SU-DHL-6 (cell line): ENCODE measurements around the gene ZNF490.
"Not testable (repeated sequence)": the region's sequence is repeated elsewhere in the genome, so short reads cannot be mapped to it uniquely, and the experiment has no call there.

Experiments used
- H2AFZ ChIP-seq: fragments of 200-600 bp; sonication (generic); 2 replicates; pipeline ENCODE4 v1.6.1; 2014; ENCODE audit warnings: low read depth, mild to moderate bottlenecking, moderate library complexity, mixed read lengths, antibody characterized with exemption, low read length; ENCODE audit not compliant: severe bottlenecking
- H3F3A ChIP-seq: fragments of 200-600 bp; shearing (Covaris generic); 2 replicates; pipeline ENCODE4 v1.6.0; 2016; ENCODE audit warnings: antibody characterized with exemption, mild to moderate bottlenecking; ENCODE audit not compliant: insufficient read depth
- H3K27ac ChIP-seq: fragments of 200-600 bp; sonication (generic); 2 replicates; pipeline ENCODE4 v1.5.1; 2016; ENCODE audit warnings: low read depth, mild to moderate bottlenecking, low read length, moderate library complexity, mixed read lengths
- H3K27me3 ChIP-seq: fragments of 200-600 bp; sonication (generic), shearing (Covaris generic); 2 replicates; pipeline ENCODE4 v1.6.0; 2014; ENCODE audit warnings: mild to moderate bottlenecking, low read length
- H3K36me3 ChIP-seq: fragments of 200-600 bp; sonication (generic); 2 replicates; pipeline ENCODE4 v1.6.1; 2014; ENCODE audit warnings: mild to moderate bottlenecking, low read length, mixed read lengths
- H3K4me2 ChIP-seq: fragments of 300-600, 200-600 bp; shearing (Covaris generic), sonication (generic); 2 replicates; pipeline ENCODE4 v1.6.0; 2014; ENCODE audit warnings: low read length, low read depth, mild to moderate bottlenecking; ENCODE audit not compliant: poor library complexity, severe bottlenecking
- H3K4me3 ChIP-seq: fragments of 200-600 bp; sonication (generic); 2 replicates; pipeline ENCODE4 v1.5.1; 2014; ENCODE audit warnings: antibody characterized with exemption, low read length, mild to moderate bottlenecking, mixed read lengths; ENCODE audit not compliant: insufficient read depth, poor library complexity, severe bottlenecking
- H3K79me2 ChIP-seq: fragments of 200-600 bp; sonication (generic); 2 replicates; pipeline ENCODE4 v1.6.1; 2014; ENCODE audit warnings: mild to moderate bottlenecking, low read length, moderate library complexity; ENCODE audit not compliant: insufficient read depth
- H3K9ac ChIP-seq: fragments of 200-600 bp; sonication (generic); 2 replicates; pipeline ENCODE4 v1.7.0; 2014; ENCODE audit warnings: mild to moderate bottlenecking, low read length
- H3K9me2 ChIP-seq: fragments of 200-600 bp; sonication (generic); replicated peaks from 2 replicates; pipeline ENCODE4 v1.6.1; 2014; ENCODE audit warnings: low read length; ENCODE audit not compliant: insufficient read depth
- H3K9me3 ChIP-seq: fragments of 200-600 bp; sonication (generic); 2 replicates; pipeline ENCODE4 v1.6.1; 2014; ENCODE audit warnings: low read length, mixed read lengths; ENCODE audit not compliant: insufficient read depth
- H4K20me1 ChIP-seq: fragments of 200-600 bp; sonication (generic); 2 replicates; pipeline ENCODE4 v1.6.1; 2014; ENCODE audit warnings: low read depth, mild to moderate bottlenecking, antibody characterized with exemption, low read length, moderate library complexity, mixed read lengths
- EZH2phosphoT487 ChIP-seq: fragments of 200-600 bp; sonication (generic), shearing (Covaris generic); conservative IDR thresholded peaks from 2 replicates; pipeline ENCODE4 v1.6.1; 2018; ENCODE audit warnings: mild to moderate bottlenecking, antibody characterized with exemption, low read length, moderate library complexity, mixed read lengths
- TF ChIP-seq, protein P1 (sequence below): fragments of 200-600 bp; sonication (generic); IDR thresholded peaks from one replicate; pipeline ENCODE4 v1.5.1; 2017; ENCODE audit warnings: antibody characterized with exemption, mild to moderate bottlenecking, low read length, moderate library complexity; ENCODE audit not compliant: insufficient read depth, poor library complexity, severe bottlenecking

ZNF490 gene

DNA sequence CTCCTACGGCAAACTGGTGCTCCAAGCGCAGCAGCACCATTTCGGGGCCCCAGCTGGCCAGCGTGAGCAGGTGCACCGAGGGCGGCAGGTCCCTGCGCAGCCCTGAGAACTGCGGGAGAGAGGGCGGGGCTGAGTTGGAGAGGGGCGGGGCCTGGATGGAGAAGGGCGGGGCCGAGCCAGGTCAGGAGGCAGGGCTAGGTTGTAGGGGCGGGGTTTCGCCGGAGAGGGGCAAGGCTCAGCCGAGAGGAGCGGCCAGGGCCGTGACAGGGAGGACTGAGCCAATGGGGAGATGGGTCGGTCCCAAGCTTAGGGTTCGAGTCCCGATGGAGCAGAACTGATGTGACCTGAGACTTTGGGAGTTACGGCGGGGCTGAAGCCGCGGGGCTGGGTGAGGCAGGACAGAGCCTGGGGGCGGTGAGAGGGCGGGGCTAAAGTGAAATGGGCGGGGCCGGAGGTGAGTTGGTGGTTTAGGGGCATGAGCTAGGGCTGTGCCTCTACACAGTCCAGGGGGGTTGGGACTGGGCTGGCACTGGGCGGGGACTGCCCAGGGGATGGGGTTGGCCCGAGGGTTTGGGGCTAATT lies 37.0 kb upstream of the ZNF490 start:
- Histone ChIP-seq H3K9me3 (no peaks in the 10 kb centered on the region), H3K27me3 (no peaks in the 10 kb centered on the region), H3K27ac (no peak overlapping the region), H3K79me2 (no peaks in the 10 kb centered on the region), H3K4me2 (no peak overlapping the region), H2AFZ (no peak overlapping the region), H3K9ac (no peak overlapping the region), H3K36me3 (no peaks in the 10 kb centered on the region), H3K4me3 (no peak overlapping the region), H3F3A (no peaks in the 10 kb centered on the region), H4K20me1 (no peaks in the 10 kb centered on the region), H3K9me2 (no peaks in the 10 kb centered on the region)
- TF ChIP-seq, protein P1, sequence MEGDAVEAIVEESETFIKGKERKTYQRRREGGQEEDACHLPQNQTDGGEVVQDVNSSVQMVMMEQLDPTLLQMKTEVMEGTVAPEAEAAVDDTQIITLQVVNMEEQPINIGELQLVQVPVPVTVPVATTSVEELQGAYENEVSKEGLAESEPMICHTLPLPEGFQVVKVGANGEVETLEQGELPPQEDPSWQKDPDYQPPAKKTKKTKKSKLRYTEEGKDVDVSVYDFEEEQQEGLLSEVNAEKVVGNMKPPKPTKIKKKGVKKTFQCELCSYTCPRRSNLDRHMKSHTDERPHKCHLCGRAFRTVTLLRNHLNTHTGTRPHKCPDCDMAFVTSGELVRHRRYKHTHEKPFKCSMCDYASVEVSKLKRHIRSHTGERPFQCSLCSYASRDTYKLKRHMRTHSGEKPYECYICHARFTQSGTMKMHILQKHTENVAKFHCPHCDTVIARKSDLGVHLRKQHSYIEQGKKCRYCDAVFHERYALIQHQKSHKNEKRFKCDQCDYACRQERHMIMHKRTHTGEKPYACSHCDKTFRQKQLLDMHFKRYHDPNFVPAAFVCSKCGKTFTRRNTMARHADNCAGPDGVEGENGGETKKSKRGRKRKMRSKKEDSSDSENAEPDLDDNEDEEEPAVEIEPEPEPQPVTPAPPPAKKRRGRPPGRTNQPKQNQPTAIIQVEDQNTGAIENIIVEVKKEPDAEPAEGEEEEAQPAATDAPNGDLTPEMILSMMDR: no peak
- TF ChIP-seq EZH2phosphoT487: no peak

DNA sequence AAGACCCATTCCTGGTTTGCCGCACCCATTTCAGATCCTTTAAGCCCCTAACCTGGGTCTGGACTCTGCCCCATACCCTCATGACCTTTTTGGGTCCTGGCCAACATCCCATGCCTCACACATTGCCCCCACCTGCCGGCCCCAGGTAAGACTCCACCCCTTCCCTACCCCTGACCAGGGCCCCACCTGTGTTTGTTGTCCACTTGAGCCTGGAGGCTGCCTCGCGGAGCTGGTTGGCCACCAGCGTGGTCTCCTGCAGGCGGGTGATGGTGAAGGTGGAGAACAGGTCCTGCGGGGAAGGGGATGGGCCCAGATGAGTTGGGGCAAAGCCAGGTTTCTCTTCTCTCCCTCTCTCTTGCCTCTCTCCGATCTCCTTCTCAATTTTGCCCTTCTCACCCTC lies 36.4 kb upstream of the ZNF490 start:
- Histone ChIP-seq H3K36me3 (no peaks in the 10 kb centered on the region), H3K9ac (no peak overlapping the region), H2AFZ (no peak overlapping the region), H3F3A (no peaks in the 10 kb centered on the region), H3K9me3 (no peaks in the 10 kb centered on the region), H3K4me3 (no peak overlapping the region), H4K20me1 (no peaks in the 10 kb centered on the region), H3K79me2 (no peaks in the 10 kb centered on the region), H3K4me2 (no peak overlapping the region), H3K9me2 (no peaks in the 10 kb centered on the region), H3K27ac (no peak overlapping the region), H3K27me3 (no peaks in the 10 kb centered on the region)
- TF ChIP-seq, protein P1: no peak
- no peak for TF ChIP-seq EZH2phosphoT487

DNA sequence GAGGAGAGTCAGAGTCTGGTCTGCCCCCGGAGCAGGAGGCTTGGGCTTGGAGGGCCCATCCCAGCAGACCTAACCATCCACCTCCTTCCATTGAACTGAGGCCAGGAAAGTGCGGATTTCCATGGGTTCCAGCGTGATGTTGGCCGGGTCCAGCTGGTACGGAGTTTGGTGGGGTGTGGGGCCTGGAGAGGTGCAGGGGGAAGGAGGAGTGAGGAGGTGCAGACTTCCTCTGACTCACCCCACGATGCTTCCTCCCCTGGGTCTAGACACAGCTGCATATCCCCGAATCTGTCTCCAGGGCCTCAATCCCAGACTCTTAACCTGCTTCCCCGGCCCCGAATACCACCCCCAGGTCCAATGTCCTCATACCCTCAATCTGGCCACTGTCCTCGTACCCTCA lies 35.9 kb upstream of the ZNF490 start:
- Histone ChIP-seq H3K36me3 (no peaks in the 10 kb centered on the region), H3K9me3 (no peaks in the 10 kb centered on the region), H3K4me3 (no peak overlapping the region), H3K4me2 (no peak overlapping the region), H2AFZ (no peak overlapping the region), H3K9me2 (no peaks in the 10 kb centered on the region), H3K27me3 (no peaks in the 10 kb centered on the region), H3K79me2 (no peaks in the 10 kb centered on the region), H4K20me1 (no peaks in the 10 kb centered on the region), H3F3A (no peaks in the 10 kb centered on the region), H3K9ac (no peak overlapping the region), H3K27ac (no peak overlapping the region)
- TF ChIP-seq, protein P1: no peak
- no peak for TF ChIP-seq EZH2phosphoT487

DNA sequence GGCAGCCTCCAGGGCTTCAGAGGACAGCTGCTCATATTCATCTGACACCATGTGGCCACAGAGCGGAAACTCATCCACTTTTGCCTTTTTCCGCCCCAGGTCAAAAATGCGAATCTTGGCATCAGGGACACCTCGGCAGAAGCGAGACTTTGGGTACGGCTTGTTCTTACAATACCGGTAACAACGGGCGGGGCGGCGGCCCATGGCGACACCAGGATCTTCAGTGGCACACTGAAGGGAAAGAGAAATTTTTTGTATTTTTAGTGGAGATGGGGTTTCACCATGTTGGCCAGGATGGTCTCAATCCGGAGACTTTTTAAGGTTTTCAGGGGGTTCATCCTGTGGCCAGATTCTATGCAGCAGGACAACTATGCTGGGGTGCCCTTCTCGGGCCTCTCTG lies 33.1 kb upstream of the ZNF490 start:
- H3K36me3 ChIP-seq, H3F3A ChIP-seq, H3K9me3 ChIP-seq, H3K27ac ChIP-seq, H3K27me3 ChIP-seq, H3K9ac ChIP-seq, H3K4me3 ChIP-seq, H3K4me2 ChIP-seq, H3K9me2 ChIP-seq, H4K20me1 ChIP-seq, H2AFZ ChIP-seq, H3K79me2 ChIP-seq: not testable (repeated sequence)
